Muscle of leg (tissue), 11 donors: ENCODE results near the gene COL2A1. TPM values are rescaled to one million over a fixed set of nuclear protein-coding genes. Genes with fewer than 3 reads are reported as not detected.

Experiments used
- DNase-seq: peaks from one replicate; pipeline ENCODE4 v3.0.0; 2013
- H3K27ac ChIP-seq: one replicate; pipeline ENCODE4 v1.5.1; 2013; ENCODE audit warnings: mild to moderate bottlenecking, low read length, control low read depth
- H3K27me3 ChIP-seq: one replicate; pipeline ENCODE4 v1.6.1; 2013; ENCODE audit warnings: low read length; ENCODE audit not compliant: control insufficient read depth, insufficient read depth
- H3K36me3 ChIP-seq: one replicate; pipeline ENCODE4 v1.6.1; 2013; ENCODE audit warnings: low read length; ENCODE audit not compliant: control insufficient read depth, insufficient read depth
- H3K4me1 ChIP-seq: one replicate; pipeline ENCODE4 v1.6.1; 2013; ENCODE audit warnings: low read length; ENCODE audit not compliant: control insufficient read depth, insufficient read depth
- H3K4me3 ChIP-seq: one replicate; pipeline ENCODE4 v1.5.1; 2013; ENCODE audit warnings: low read length, control low read depth
- H3K9me3 ChIP-seq: replicated peaks from 2 replicates; pipeline ENCODE4 v1.6.1; 2013; ENCODE audit warnings: low read depth, low read length; ENCODE audit not compliant: control insufficient read depth
- WGBS: methylation state at CpG from one replicate; pipeline ENCODE4 v1.1.5; 2013; ENCODE audit warnings: missing lambda C conversion rate; ENCODE audit not compliant: insufficient coverage; 5-methylcytosine and 5-hydroxymethylcytosine counted together
- polyA plus RNA-seq, 8 donors: library from polyadenylated mRNA; unstranded; fragments of 120-200 nt; gene quantifications; one replicate each; pipeline versions ENCODE4 v1.2.1 to v1.2.3, GENCODE V29; 2013; ENCODE audit warnings: inconsistent platforms in 1 of 8, low replicate concordance in 1 of 8; ENCODE audit not compliant: insufficient read length in 8 of 8, insufficient read depth in 1 of 8
- total RNA-seq: library from RNA; stranded (reverse); fragments of 120-200 nt; gene quantifications from one replicate; pipeline ENCODE4 v1.2.4, GENCODE V29; 2013

Gene COL2A1
- total and polyA plus RNA-seq, 9 donors, result 7.6 to 185 (median 54.2) TPM

DNA sequence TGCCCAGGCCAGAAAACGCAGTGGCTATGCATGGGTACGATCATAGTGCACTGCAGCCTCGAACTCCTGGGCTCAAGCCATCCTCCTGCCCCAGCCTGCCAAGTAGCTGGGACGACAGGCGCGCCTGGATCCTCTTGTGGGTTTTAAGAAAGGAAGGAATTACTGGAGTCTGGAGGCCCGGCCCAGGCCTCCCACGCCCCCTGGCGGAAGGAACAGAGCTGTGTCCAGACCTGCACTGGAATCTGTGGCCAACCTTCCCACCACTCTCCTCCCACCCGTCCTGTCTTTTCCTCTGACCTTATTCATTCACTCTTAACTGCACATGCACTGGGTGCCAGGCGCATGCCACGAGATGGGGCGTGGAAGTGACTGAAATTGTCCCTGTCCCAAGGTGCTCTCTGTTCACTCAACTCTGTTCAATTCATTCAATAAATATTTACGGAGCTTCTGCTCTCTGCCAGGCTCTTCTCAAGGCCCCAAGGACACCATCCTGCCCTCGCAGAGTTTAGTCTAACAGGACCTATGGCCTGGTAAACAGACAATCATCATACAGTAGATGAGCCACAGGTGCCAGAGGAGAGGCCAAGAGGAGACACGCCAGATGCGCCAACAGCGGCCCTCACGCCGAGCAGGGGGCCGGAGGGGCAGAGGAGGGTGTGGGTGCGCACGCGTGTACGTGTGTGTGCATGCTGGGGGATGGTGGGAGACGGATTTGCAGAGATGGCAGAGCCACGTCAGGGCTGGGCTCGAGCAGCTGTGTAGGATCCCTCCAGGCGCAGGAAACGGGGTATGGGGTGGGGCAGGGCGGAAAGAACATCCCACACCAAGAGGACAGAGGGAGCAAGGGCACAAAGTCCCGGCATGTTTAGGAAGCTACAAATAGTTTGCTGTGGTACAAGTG lies 54.6 kb downstream of the COL2A1 start:
- H3K4me1 ChIP-seq, result peaks cover 20% of the 10 kb centered on the region
- no peaks in the 10 kb centered on the region for H3K27me3 ChIP-seq
- no peak overlapping the region for H3K4me3 ChIP-seq
- peak; percentile 74 for DNase-seq
- H3K27ac ChIP-seq, result no peak overlapping the region
- 73% methylated on average over 23 of the region's 32 CpGs for WGBS
- no peaks in the 10 kb centered on the region for H3K9me3 ChIP-seq
- H3K36me3 ChIP-seq, result no peaks in the 10 kb centered on the region

DNA sequence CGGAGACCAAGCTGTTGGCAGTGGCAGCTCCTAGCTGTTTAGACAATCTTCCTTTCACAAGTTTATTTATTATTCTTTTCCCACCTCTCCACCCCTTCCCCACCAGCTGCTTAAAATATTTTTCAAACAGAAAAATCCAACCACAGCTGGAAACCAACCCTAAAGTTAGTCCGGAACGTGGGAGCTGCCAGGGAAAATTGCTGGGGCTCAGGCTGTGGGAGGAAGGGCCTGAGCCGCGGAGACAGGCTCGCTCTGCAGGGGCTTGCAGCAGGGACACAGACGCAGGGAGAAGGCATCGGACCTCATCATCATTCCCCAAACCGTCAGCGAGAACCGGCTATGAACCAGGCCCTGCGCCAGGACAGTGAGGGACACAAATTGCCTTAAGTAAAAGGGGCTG lies 56.9 kb downstream of the COL2A1 start:
- Histone ChIP-seq H3K36me3 (no peaks in the 10 kb centered on the region), H3K4me1 (peaks cover 22% of the 10 kb centered on the region), H3K9me3 (no peaks in the 10 kb centered on the region), H3K27ac (no peak overlapping the region), H3K27me3 (peaks cover 5% of the 10 kb centered on the region), H3K4me3 (no peak overlapping the region)
- DNase-seq, result no peak
- WGBS, result 24% methylated on average over 7 of the region's 12 CpGs

- no peaks in the 10 kb centered on the region for H3K36me3 ChIP-seq
- WGBS, result 68% methylated on average over 21 of the region's 27 CpGs
- H3K27ac ChIP-seq, result no peak overlapping the region
- H3K27me3 ChIP-seq, result peaks cover 8% of the 10 kb centered on the region
- peaks cover 29% of the 10 kb centered on the region for H3K4me1 ChIP-seq
- no peaks in the 10 kb centered on the region for H3K9me3 ChIP-seq
- DNase-seq, result no peak
- no peak overlapping the region for H3K4me3 ChIP-seq
Measured at GRCh38 chr12:47946413-47947323, 57.6 kb downstream of the COL2A1 start.

DNA sequence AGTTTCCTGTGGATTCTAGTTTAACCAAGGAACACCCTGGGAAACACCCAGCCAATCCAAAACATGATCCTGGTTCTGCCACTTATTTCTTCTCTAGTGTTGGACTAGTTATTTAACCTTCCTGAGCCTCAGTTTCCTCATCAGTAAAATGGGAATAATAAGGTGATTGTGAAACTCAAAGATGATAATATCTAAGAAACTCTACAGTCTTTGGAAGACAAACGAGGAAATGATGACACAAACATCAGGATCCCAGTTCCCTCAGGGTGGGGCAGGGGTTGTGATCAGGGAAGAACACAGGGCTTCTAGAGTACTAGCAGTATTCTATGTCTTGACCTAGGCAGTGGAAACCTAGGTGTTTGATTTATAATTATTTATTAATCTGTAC lies 58.9 kb downstream of the COL2A1 start:
- DNase-seq, result no peak
- no peaks in the 10 kb centered on the region for H3K36me3 ChIP-seq
- WGBS, result no CpG with 5 or more reads among the region's 1 CpG
- no peak overlapping the region for H3K27ac ChIP-seq
- no peak overlapping the region for H3K4me3 ChIP-seq
- peaks cover 8% of the 10 kb centered on the region for H3K27me3 ChIP-seq
- peaks cover 30% of the 10 kb centered on the region for H3K4me1 ChIP-seq
- no peaks in the 10 kb centered on the region for H3K9me3 ChIP-seq

- H3K27ac ChIP-seq, result no peak overlapping the region
- no peak for DNase-seq
- H3K9me3 ChIP-seq, result no peaks in the 10 kb centered on the region
- H3K27me3 ChIP-seq, result peaks cover 8% of the 10 kb centered on the region
- 66% methylated on average over 5 of the region's 6 CpGs for WGBS
- H3K4me1 ChIP-seq, result peaks cover 30% of the 10 kb centered on the region
- H3K4me3 ChIP-seq, result no peak overlapping the region
- H3K36me3 ChIP-seq, result no peaks in the 10 kb centered on the region
Measured at GRCh38 chr12:47944685-47945340, 59.5 kb downstream of the COL2A1 start.

- Histone ChIP-seq H3K36me3 (no peaks in the 10 kb centered on the region), H3K4me1 (peaks cover 30% of the 10 kb centered on the region), H3K27ac (no peak overlapping the region), H3K9me3 (no peaks in the 10 kb centered on the region), H3K27me3 (peaks cover 8% of the 10 kb centered on the region), H3K4me3 (no peak overlapping the region)
- DNase-seq, result no peak
- 70% methylated on average over 5 of the region's 12 CpGs for whole genome bisulfite sequencing
Measured at GRCh38 chr12:47943623-47944340, 60.5 kb downstream of the COL2A1 start.

DNA sequence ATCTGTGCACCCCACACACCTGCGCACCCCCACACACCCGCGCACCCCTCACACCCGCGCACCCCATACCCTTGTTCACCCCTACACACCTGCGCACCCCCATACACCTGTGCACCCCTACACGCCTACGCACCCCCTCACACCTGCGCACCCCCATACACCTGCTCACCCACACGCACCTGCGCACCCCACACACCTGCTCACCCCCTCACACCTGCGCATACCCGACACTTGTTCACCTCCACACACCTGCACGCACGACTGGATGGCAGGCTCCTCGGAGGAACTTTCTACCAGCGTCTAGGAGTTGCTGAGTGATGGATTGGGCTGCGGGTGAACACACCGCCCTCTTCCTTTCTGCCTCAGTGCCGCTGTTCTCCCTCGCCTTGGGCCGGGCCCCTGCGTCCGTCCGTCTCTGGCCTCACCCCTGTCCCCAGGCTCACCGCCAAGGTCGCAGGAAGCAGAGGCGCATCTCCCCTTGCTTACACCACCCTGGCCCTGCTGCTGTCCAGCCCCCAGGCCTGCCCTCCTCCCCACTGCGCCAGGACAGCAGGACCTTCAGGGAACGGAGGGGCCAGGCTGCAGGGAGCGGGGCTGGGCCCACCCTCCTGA lies 61.6 kb downstream of the COL2A1 start:
- no peaks in the 10 kb centered on the region for H3K36me3 ChIP-seq
- WGBS, result 38% methylated on average over 17 of the region's 31 CpGs
- no peaks in the 10 kb centered on the region for H3K9me3 ChIP-seq
- no peak for DNase-seq
- peaks cover 31% of the 10 kb centered on the region for H3K4me1 ChIP-seq
- H3K4me3 ChIP-seq, result no peak overlapping the region
- H3K27ac ChIP-seq, result no peak overlapping the region
- H3K27me3 ChIP-seq, result peaks cover 8% of the 10 kb centered on the region

DNA sequence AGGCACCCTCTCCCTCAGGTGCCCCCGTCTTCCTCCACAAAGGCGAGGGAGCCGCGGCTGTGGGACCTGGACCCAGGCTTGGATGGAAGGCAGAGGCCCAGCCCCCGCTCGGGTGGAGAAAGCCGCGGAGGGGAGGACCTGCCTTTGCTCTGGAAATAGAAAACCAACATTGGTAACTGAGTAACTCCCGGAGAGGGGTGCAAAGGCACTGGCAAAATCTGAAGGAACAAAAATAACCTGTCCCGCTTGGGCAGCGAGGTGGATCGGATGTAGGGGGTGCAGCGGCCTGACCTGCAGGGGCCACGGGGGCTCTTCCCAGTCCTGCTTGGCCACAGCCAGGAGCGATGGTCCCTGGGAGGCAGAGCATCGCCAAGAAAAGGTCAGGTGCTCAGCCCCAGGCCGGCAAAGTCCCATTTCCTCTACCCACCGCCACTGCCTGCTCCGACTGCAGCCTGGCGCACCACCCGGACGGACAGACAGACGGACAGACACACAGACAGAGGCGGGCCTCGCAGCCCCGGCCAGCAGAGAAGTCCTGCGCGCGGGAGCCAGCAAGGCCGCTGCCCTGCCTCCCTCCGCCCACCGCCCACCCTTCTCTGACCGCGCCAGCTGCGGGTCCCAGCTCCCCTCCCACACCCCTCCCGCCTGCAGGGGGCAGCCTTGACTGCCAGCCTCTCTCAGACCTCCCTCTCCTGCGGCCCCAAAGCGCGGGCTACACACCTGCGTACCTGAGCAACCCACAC lies 62.2 kb downstream of the COL2A1 start:
- H3K9me3 ChIP-seq, result no peaks in the 10 kb centered on the region
- WGBS, result 5% methylated on average over 36 of the region's 40 CpGs
- H3K27ac ChIP-seq, result no peak overlapping the region

DNA sequence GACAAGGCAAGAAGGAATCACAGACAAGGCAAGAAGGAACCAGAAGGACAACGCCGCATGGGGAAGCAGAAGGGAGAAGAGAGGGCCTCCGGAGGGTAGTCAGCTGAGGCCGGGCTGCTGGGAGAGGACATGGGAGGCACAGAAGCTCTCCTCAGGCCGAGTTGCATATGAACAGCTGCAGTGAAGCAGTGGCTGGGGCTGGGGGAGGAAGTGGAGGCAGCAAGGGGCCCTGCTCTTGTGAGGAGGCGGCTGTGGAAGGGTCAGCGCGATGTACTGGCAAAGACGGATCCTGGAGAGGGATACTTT lies 62.8 kb downstream of the COL2A1 start:
- DNase-seq, result no peak
- Histone ChIP-seq H3K27me3 (peaks cover 8% of the 10 kb centered on the region), H3K4me1 (peaks cover 19% of the 10 kb centered on the region), H3K9me3 (no peaks in the 10 kb centered on the region), H3K4me3 (no peak overlapping the region), H3K27ac (no peak overlapping the region), H3K36me3 (no peaks in the 10 kb centered on the region)
- WGBS, result 56% methylated on average over 9 of the region's 9 CpGs

More for the DNA sequence above, 62.2 kb downstream of the COL2A1 start:
- Histone ChIP-seq H3K36me3 (no peaks in the 10 kb centered on the region), H3K4me1 (peaks cover 25% of the 10 kb centered on the region), H3K4me3 (no peak overlapping the region), H3K27me3 (peaks cover 8% of the 10 kb centered on the region)
- DNase-seq, result no peak
